Measurements from ENCODE around the gene FZD2.

DNA sequence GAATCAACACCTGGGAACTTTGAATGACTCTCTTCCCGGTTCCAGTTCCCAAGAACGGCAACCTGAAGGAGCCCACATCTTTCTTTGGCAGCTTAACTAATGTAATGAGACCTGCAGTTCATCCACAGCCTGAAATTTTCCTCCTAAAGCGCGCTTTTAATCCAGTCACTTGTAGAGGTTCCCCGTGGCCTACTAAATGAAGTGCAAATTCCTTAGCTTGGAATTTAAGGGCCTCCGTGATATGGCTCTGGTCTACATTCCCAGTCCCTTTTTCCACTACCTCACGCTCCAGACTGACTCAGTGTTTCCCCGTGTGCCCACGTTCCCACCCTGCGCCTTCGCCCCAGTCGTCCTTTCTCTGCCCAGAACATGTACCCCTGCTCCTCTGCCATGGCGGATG is 27.2 kb downstream of the FZD2 start:
- TF ChIP-seq CTCF (IDR thresholded peaks at IDR 0.05; ENCODE audit: low read depth, low read length, poor library complexity, severe bottlenecking) (no peak), EZH2phosphoT487 (IDR thresholded peaks at IDR 0.05; ENCODE audit: borderline replicate concordance, low read length) (no peak)
